Tibial artery (tissue), 4 donors: Measurements from ENCODE around the gene MAGOHB.
"Not testable (repeated sequence)": the region's sequence is repeated elsewhere in the genome, so short reads cannot be mapped to it uniquely, and the experiment has no call there.

Source experiments
- DNase-seq, 2 donors: peaks; one replicate each; pipeline ENCODE4 v3.0.0-alpha.2; 2019
- H3K27ac ChIP-seq, 2 donors: fragments of 200-600 bp; sonication (generic) in 1 of 2; 1 replicate in 1 of 2; 2 replicates in 1 of 2; pipeline ENCODE4 v1.5.1; 2018 to 2019; ENCODE audit warnings: mild to moderate bottlenecking in 1 of 2
- H3K27me3 ChIP-seq, 2 donors: fragments of 200-600 bp; sonication (generic) in 1 of 2; one replicate each; pipeline versions ENCODE4 v1.5.1 to v1.6.0; 2016 to 2019
- H3K36me3 ChIP-seq, 3 donors: fragments of 200-600 bp; sonication (generic) in 2 of 3; one replicate each; pipeline ENCODE4 v1.5.1; 2016 to 2019; ENCODE audit warnings: mild to moderate bottlenecking in 2 of 3
- H3K4me1 ChIP-seq, 4 donors: fragments of 200-600 bp; sonication (generic) in 2 of 4; 1 replicate in 3 of 4; 2 replicates in 1 of 4; pipeline ENCODE4 v1.5.1; 2016 to 2019
- H3K4me3 ChIP-seq, 2 donors: fragments of 200-600 bp; sonication (generic) in 1 of 2; 1 replicate in 1 of 2; 2 replicates in 1 of 2; pipeline ENCODE4 v1.5.1; 2018 to 2019; ENCODE audit warnings: mild to moderate bottlenecking in 2 of 2
- H3K9me3 ChIP-seq, 3 donors: fragments of 200-600 bp; sonication (generic) in 1 of 3; one replicate each; pipeline ENCODE4 v1.5.1; 2016 to 2019
- CTCF ChIP-seq, 2 experiments: fragments of 200-600 bp in 1 of 2; fragments of 450-650 bp in 1 of 2; IDR thresholded peaks; one replicate each; pipeline ENCODE4 v1.5.1; 2017 to 2019; ENCODE audit warnings: antibody characterized with exemption in 2 of 2, mild to moderate bottlenecking in 1 of 2, moderate library complexity in 1 of 2
- intact Hi-C: fragments of 100-400 bp; cut with DNase I; formaldehyde crosslinking; loops from one replicate; pipeline ENCODE4 v1.15.0; 2023; ENCODE audit warnings: low total_unique reads

Gene MAGOHB

DNA sequence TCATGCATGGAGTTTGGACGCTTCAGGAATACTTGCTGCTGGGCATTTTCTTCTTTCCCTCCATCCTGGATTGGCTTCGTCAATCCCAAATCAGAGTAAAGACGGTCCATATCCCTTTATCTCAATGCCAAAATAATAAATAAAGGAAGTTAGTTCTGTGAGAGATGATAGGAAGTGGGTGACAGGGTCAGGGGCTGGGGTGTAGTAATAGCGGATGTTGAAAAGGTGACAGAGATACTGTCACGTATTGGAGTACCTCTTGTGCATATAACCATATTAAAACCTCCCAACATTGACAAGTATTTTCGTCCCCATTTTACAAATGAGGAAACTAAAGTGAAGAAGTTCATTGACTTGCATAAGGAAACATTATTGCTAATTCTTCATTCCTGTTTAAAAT, 12.4 kb downstream of the MAGOHB start:
- Histone ChIP-seq H3K27ac (no peak overlapping the region), H3K4me3 (no peak overlapping the region), H3K9me3 (no peaks in the 10 kb centered on the region), H3K4me1 (no peaks in the 10 kb centered on the region), H3K27me3 (no peaks in the 10 kb centered on the region), H3K36me3 (peaks cover 0 to 29% (median 11%) of the 10 kb centered on the region in 3 donors)
- no peak for DNase-seq
- TF ChIP-seq CTCF (IDR thresholded peaks at IDR 0.05) = no peak
- intact Hi-C loops = no loop called here

DNA sequence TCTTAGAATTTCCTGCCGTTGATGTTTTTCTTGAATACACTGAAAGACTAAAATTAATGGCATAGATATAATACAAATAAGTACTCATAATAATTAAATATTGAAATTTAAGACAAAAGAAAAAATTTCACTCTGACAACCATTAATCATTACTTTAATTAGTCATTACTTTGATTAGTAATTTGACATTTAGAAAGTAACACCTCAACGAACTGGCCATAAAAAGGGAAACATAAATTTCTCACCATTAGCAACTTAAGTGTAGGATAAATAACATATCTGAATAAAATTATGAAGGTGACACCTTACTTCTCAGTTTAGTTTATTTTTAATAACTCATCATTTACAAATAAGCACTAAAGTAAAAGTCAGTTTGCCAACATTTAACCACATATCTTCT, 17.5 kb downstream of the MAGOHB start:
- Histone ChIP-seq H3K27ac (no peak overlapping the region), H3K9me3 (no peaks in the 10 kb centered on the region), H3K27me3 (no peaks in the 10 kb centered on the region), H3K4me3 (no peak overlapping the region), H3K36me3 (peaks cover 0 to 31% (median 4%) of the 10 kb centered on the region in 3 donors), H3K4me1 (no peaks in the 10 kb centered on the region)
- TF ChIP-seq CTCF (IDR thresholded peaks at IDR 0.05) = no peak
- intact Hi-C loops = no loop called here
- DNase-seq = no peak

- no peaks in the 10 kb centered on the region for H3K4me1 ChIP-seq
- no peaks in the 10 kb centered on the region for H3K9me3 ChIP-seq
- no peak overlapping the region for H3K4me3 ChIP-seq
- no peaks in the 10 kb centered on the region for H3K27me3 ChIP-seq
- DNase-seq = no peak
- intact Hi-C loops = no loop called here
- TF ChIP-seq CTCF (IDR thresholded peaks at IDR 0.05) = no peak
- H3K36me3 ChIP-seq = peaks cover 0 to 28% (median 6%) of the 10 kb centered on the region in 3 donors
- H3K27ac ChIP-seq = no peak overlapping the region
These were observed 22.4 kb downstream of the MAGOHB start for GRCh38 chr12:10590966-10591365.

DNA sequence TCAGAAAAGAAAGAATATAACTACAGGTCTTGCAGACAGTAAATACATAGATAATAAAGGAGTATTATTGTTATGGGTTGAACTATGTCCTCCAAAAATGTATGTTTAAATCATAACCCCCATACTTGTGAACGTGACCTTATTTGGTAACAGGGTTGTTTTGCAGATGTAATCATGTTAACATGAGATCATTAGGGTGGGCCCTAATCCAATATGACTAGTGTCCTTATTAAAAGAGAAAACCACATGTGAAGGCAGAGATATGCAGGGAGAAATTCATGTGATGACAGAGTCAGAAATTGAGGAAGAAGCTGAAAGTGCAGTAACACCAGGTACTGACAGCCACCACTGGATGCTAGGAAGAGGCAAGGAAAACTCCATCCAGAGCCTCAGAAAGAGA, 29.0 kb downstream of the MAGOHB start:
- intact Hi-C loops = no loop called here
- no peak for TF ChIP-seq CTCF (IDR thresholded peaks at IDR 0.05)

DNA sequence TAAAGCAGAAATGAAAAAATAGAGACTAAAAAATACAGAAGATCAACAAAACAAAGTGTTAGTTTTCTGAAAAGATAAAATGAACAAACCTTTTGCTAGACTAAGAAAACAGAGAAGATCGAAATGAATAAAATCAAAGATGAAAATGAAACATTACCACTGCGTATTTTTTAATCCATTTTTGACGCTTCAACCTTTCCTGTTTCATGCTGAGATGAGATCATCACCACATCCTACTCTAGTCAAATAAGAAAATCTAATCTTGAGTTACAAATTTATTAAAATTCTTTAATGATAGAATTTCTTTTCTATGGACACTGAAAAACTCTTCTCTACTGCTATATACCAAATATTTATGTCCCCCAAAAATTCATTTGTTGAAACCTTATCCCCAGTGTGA, 30.7 kb downstream of the MAGOHB start:
- peaks cover 0 to 4% (median 0%) of the 10 kb centered on the region in 3 donors for H3K9me3 ChIP-seq
- no peak overlapping the region for H3K4me3 ChIP-seq
- intact Hi-C loops = no loop called here
- H3K27me3 ChIP-seq = no peaks in the 10 kb centered on the region
- H3K4me1 ChIP-seq = no peaks in the 10 kb centered on the region
- DNase-seq = no peak
- H3K36me3 ChIP-seq = peaks cover 14 to 18% (median 16%) of the 10 kb centered on the region in 3 donors
- no peak for TF ChIP-seq CTCF (IDR thresholded peaks at IDR 0.05)
- no peak overlapping the region for H3K27ac ChIP-seq

More for the DNA sequence above, 29.0 kb downstream of the MAGOHB start:
- Histone ChIP-seq H3K36me3 (peaks cover 14 to 21% (median 18%) of the 10 kb centered on the region in 3 donors), H3K4me1 (no peaks in the 10 kb centered on the region), H3K27me3 (no peaks in the 10 kb centered on the region), H3K4me3 (no peak overlapping the region), H3K27ac (no peak overlapping the region), H3K9me3 (peaks cover 0 to 4% (median 0%) of the 10 kb centered on the region in 3 donors)
- DNase-seq = no peak

DNA sequence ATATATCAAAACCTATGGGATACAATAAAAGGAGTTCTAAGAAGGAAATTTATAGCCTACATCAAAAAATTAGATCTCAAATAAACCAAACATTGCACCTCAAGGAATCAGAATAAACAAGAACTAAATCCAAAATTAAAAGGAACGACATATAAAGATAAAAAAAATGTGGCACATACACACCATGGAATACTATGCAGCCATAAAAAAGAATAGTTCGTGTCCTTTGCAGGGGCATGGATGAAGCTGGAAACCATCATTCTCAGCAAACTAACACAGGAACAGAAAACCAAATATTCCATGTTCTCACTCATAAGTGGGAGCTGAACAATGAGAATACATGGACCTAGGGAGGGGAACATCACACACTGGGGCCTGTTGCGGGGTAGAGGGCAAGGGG, 31.3 kb downstream of the MAGOHB start:
- H3K9me3 ChIP-seq, H3K27me3 ChIP-seq, intact Hi-C loops, H3K4me3 ChIP-seq, H3K27ac ChIP-seq, DNase-seq, H3K4me1 ChIP-seq: not testable (repeated sequence)
- H3K36me3 ChIP-seq = peaks cover 12 to 18% (median 14%) of the 10 kb centered on the region in 3 donors
